ENCODE data around the gene LTC4S. TPM values are rescaled to one million over a fixed set of nuclear protein-coding genes. Genes with fewer than 3 reads are reported as not detected.

The LTC4S gene
- total RNA-seq, 2 experiments from 2014 or later = 0.44 to 4.5 TPM

DNA sequence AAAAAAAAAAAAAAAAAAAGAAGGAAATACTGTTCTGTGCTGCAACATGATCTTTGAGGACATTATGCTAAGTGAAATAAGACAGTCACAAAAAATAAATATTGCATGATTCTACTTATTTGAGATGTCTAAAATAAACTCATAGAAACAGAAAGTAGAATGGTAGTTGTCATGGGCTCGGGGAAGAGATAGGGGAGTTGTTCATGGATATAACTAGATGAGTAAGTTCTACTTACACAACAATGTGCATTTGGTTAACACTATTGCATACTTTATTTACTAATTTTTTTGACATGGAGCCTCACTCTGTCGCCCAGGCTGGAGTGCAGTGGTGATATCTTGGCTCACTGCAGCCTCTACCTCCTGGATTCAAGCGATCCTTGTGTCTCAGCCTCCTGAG is 46.0 kb upstream of the LTC4S start:
- POLR2A ChIA-PET = no interaction called here
- no peaks in the 10 kb centered on the region for H4K20me1 ChIP-seq (ENCODE audit: insufficient read depth, low read length)
- H3K36me3 ChIP-seq (ENCODE audit: insufficient read depth, low read length) = peaks cover 71% of the 10 kb centered on the region
- no peak overlapping the region for H3K4me3 ChIP-seq (ENCODE audit: low read depth, low read length, poor library complexity, severe bottlenecking)
- H2AFZ ChIP-seq (ENCODE audit: low read length) = no peak overlapping the region
- CTCF ChIA-PET (ENCODE audit: unreplicated experiment) = no interaction called here
- no peak for TF ChIP-seq EZH2phosphoT487 (IDR thresholded peaks at IDR 0.05; ENCODE audit: borderline replicate concordance, low read depth, low read length)
- TF ChIP-seq, protein P1, sequence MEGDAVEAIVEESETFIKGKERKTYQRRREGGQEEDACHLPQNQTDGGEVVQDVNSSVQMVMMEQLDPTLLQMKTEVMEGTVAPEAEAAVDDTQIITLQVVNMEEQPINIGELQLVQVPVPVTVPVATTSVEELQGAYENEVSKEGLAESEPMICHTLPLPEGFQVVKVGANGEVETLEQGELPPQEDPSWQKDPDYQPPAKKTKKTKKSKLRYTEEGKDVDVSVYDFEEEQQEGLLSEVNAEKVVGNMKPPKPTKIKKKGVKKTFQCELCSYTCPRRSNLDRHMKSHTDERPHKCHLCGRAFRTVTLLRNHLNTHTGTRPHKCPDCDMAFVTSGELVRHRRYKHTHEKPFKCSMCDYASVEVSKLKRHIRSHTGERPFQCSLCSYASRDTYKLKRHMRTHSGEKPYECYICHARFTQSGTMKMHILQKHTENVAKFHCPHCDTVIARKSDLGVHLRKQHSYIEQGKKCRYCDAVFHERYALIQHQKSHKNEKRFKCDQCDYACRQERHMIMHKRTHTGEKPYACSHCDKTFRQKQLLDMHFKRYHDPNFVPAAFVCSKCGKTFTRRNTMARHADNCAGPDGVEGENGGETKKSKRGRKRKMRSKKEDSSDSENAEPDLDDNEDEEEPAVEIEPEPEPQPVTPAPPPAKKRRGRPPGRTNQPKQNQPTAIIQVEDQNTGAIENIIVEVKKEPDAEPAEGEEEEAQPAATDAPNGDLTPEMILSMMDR (conservative IDR thresholded peaks at IDR 0.05; ENCODE audit: low read length) = no peak
- H3K9me3 ChIP-seq (ENCODE audit: low read length) = no peaks in the 10 kb centered on the region
- H3K27ac ChIP-seq (ENCODE audit: low read depth, low read length, poor library complexity, severe bottlenecking) = no peak overlapping the region
- H3K4me2 ChIP-seq (ENCODE audit: low read length) = no peak overlapping the region
- intact Hi-C loops (cut with micrococcal nuclease; ENCODE audit: unreplicated experiment) = no loop called here
- BruUV-seq (replicated peaks) = no TSS peak
- DNase-seq (ENCODE audit: low spot score) = no peak
- H3K9me2 ChIP-seq (ENCODE audit: insufficient read depth, low read length) = no peaks in the 10 kb centered on the region
- peaks cover 80% of the 10 kb centered on the region for H3K79me2 ChIP-seq (ENCODE audit: insufficient read depth, low read depth, low read length)
- H3K4me1 ChIP-seq (ENCODE audit: insufficient read depth, low read length, poor library complexity, severe bottlenecking) = no peaks in the 10 kb centered on the region

DNA sequence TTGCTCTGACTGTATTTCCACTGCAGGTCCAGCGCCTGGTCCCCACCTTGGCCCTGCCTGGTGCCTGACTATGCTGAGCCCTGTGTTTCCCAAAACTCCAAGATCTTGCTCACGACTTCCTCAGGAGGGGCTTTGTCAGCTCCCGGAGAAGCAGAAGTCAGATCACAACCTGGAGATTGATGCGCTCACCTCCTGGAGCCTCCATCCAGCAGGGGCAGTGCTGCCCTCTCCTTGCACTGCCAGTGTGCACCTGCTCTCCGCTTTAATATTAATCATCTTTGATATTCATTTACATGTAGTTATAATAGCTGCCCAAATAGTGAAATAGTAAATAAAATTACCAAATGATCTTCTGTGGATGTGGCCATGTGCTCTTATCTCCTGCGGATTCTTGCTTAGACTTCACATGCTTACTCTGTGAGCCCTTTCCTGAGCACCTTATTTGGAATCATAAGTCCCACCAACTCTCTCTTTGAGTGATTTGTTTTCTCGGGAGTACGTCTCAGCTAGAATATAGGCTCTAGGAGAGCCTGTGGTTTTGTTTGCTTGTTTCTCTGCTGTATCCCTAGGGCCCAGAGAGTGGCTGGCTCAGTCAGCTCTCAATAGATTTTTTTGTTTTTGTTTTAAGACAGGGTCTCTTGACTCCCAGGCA is 43.8 kb upstream of the LTC4S start:
- Histone ChIP-seq H3K36me3 (ENCODE audit: insufficient read depth, low read length) (peaks cover 56% of the 10 kb centered on the region), H3K9me3 (ENCODE audit: low read length) (no peaks in the 10 kb centered on the region), H3K79me2 (ENCODE audit: insufficient read depth, low read depth, low read length) (peaks cover 83% of the 10 kb centered on the region), H3K27ac (ENCODE audit: low read depth, low read length, poor library complexity, severe bottlenecking) (no peak overlapping the region), H3K4me3 (ENCODE audit: low read depth, low read length, poor library complexity, severe bottlenecking) (no peak overlapping the region), H3K4me2 (ENCODE audit: low read length) (no peak overlapping the region), H4K20me1 (ENCODE audit: insufficient read depth, low read length) (no peaks in the 10 kb centered on the region), H2AFZ (ENCODE audit: low read length) (no peak overlapping the region), H3K4me1 (ENCODE audit: insufficient read depth, low read length, poor library complexity, severe bottlenecking) (no peaks in the 10 kb centered on the region), H3K9me2 (ENCODE audit: insufficient read depth, low read length) (no peaks in the 10 kb centered on the region)
- intact Hi-C loops (cut with micrococcal nuclease; ENCODE audit: unreplicated experiment) = no loop called here
- no peak for DNase-seq (ENCODE audit: low spot score)
- ChIA-PET CTCF (ENCODE audit: unreplicated experiment) (no interaction called here), POLR2A (no interaction called here)
- no TSS peak for BruUV-seq (replicated peaks)
- no peak for TF ChIP-seq EZH2phosphoT487 (IDR thresholded peaks at IDR 0.05; ENCODE audit: borderline replicate concordance, low read depth, low read length)
- TF ChIP-seq, protein P1 (conservative IDR thresholded peaks at IDR 0.05; ENCODE audit: low read length) = no peak

DNA sequence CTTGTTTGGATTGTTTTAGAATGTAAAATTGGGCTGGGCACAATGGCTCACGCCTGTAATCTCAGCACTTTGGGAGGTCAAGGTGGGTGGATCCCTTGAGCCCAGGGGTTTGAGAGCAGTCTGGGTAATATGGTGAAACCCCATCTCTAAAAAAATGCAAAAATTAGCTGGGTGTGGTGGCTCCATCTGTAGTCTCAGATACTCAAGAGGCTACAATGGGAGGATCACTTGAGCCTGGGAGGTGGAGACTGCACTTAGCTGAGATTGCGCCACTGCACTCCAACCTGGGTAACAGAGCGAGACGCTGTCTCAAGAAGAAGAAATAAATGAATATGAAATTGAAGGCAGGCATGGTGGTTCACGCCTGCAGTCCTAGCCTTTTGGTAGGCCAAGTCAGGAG is 39.8 kb upstream of the LTC4S start:
- H3K4me3 ChIP-seq (ENCODE audit: low read depth, low read length, poor library complexity, severe bottlenecking) = no peak overlapping the region
- no TSS peak for BruUV-seq (replicated peaks)
- H3K4me2 ChIP-seq (ENCODE audit: low read length) = no peak overlapping the region
- peaks cover 3% of the 10 kb centered on the region; the same call in 1 of the 2 replicates for H4K20me1 ChIP-seq (ENCODE audit: insufficient read depth, low read length)
- ChIA-PET POLR2A (interaction anchor here (0.6 kb wide), 1 partner anchor 40 kb away, joined by 3 read pairs; the partner anchor contains the start of gene LTC4S), CTCF (ENCODE audit: unreplicated experiment) (no interaction called here)
- DNase-seq (ENCODE audit: low spot score) = no peak
- H3K9me3 ChIP-seq (ENCODE audit: low read length) = no peaks in the 10 kb centered on the region
- peaks cover 86% of the 10 kb centered on the region for H3K79me2 ChIP-seq (ENCODE audit: insufficient read depth, low read depth, low read length)
- H3K36me3 ChIP-seq (ENCODE audit: insufficient read depth, low read length) = peaks cover 29% of the 10 kb centered on the region
- H3K4me1 ChIP-seq (ENCODE audit: insufficient read depth, low read length, poor library complexity, severe bottlenecking) = no peaks in the 10 kb centered on the region
- H3K9me2 ChIP-seq (ENCODE audit: insufficient read depth, low read length) = no peaks in the 10 kb centered on the region
- H2AFZ ChIP-seq (ENCODE audit: low read length) = no peak overlapping the region
- intact Hi-C loops (cut with micrococcal nuclease; ENCODE audit: unreplicated experiment) = no loop called here
- TF ChIP-seq EZH2phosphoT487 (IDR thresholded peaks at IDR 0.05; ENCODE audit: borderline replicate concordance, low read depth, low read length) = no peak
- TF ChIP-seq, protein P1 (conservative IDR thresholded peaks at IDR 0.05; ENCODE audit: low read length) = no peak
- no peak overlapping the region for H3K27ac ChIP-seq (ENCODE audit: low read depth, low read length, poor library complexity, severe bottlenecking)
